ENCODE measurements around the gene ADCY2.

ADCY2 gene

GRCh38 chr5:7823594-7823993, 427.7 kb downstream of the ADCY2 start:
- no peaks in the 10 kb centered on the region for H3K27me3 ChIP-seq (ENCODE audit: insufficient read depth, insufficient read length)

GRCh38 chr5:7824995-7825394, 429.1 kb downstream of the ADCY2 start:
- Histone ChIP-seq H3K27me3 (ENCODE audit: insufficient read depth, insufficient read length) (no peaks in the 10 kb centered on the region), H3K4me3 (ENCODE audit: insufficient read length, low read depth) (no peak overlapping the region), H3K36me3 (ENCODE audit: insufficient read depth, insufficient read length, low read length) (peaks cover 12% of the 10 kb centered on the region), H3K4me1 (ENCODE audit: insufficient read depth, insufficient read length) (no peaks in the 10 kb centered on the region), H3K9me3 (ENCODE audit: insufficient read depth, low read length) (no peaks in the 10 kb centered on the region), H3K9ac (ENCODE audit: insufficient read length, low read depth) (no peak overlapping the region)
- TF ChIP-seq SUZ12 (IDR thresholded peaks at IDR 0.05; ENCODE audit: extremely low read depth, insufficient read depth, insufficient read length) (no peak), ZNF274 (IDR thresholded peaks at IDR 0.05; ENCODE audit: low read depth, low read length) (no peak), YY1 (IDR thresholded peaks at IDR 0.05; ENCODE audit: insufficient read depth, insufficient read length) (no peak)
- no peak for DNase-seq (ENCODE audit: low read depth, low spot score)

More at GRCh38 chr5:7823594-7823993, 427.7 kb downstream of the ADCY2 start:
- H3K36me3 ChIP-seq (ENCODE audit: insufficient read depth, insufficient read length, low read length): peaks cover 12% of the 10 kb centered on the region
- DNase-seq (ENCODE audit: low read depth, low spot score): no peak
- no peak overlapping the region for H3K4me3 ChIP-seq (ENCODE audit: insufficient read length, low read depth)
- no peaks in the 10 kb centered on the region for H3K9me3 ChIP-seq (ENCODE audit: insufficient read depth, low read length)
- TF ChIP-seq ZNF274 (IDR thresholded peaks at IDR 0.05; ENCODE audit: low read depth, low read length) (no peak), YY1 (IDR thresholded peaks at IDR 0.05; ENCODE audit: insufficient read depth, insufficient read length) (no peak), SUZ12 (IDR thresholded peaks at IDR 0.05; ENCODE audit: extremely low read depth, insufficient read depth, insufficient read length) (no peak)
- no peaks in the 10 kb centered on the region for H3K4me1 ChIP-seq (ENCODE audit: insufficient read depth, insufficient read length)
- no peak overlapping the region for H3K9ac ChIP-seq (ENCODE audit: insufficient read length, low read depth)

- H3K27me3 ChIP-seq (ENCODE audit: insufficient read depth, insufficient read length): no peaks in the 10 kb centered on the region
- H3K9me3 ChIP-seq (ENCODE audit: insufficient read depth, low read length): no peaks in the 10 kb centered on the region
- TF ChIP-seq YY1 (IDR thresholded peaks at IDR 0.05; ENCODE audit: insufficient read depth, insufficient read length) (no peak), ZNF274 (IDR thresholded peaks at IDR 0.05; ENCODE audit: low read depth, low read length) (no peak), SUZ12 (IDR thresholded peaks at IDR 0.05; ENCODE audit: extremely low read depth, insufficient read depth, insufficient read length) (no peak)
Measured at GRCh38 chr5:7825630-7826029, 429.7 kb downstream of the ADCY2 start.

GRCh38 chr5:7827610-7828009, 431.7 kb downstream of the ADCY2 start:
- TF ChIP-seq ZNF274 (IDR thresholded peaks at IDR 0.05; ENCODE audit: low read depth, low read length) (no peak), YY1 (IDR thresholded peaks at IDR 0.05; ENCODE audit: insufficient read depth, insufficient read length) (no peak), SUZ12 (IDR thresholded peaks at IDR 0.05; ENCODE audit: extremely low read depth, insufficient read depth, insufficient read length) (no peak)
- Histone ChIP-seq H3K4me3 (ENCODE audit: insufficient read length, low read depth) (no peak overlapping the region), H3K9ac (ENCODE audit: insufficient read length, low read depth) (no peak overlapping the region), H3K27me3 (ENCODE audit: insufficient read depth, insufficient read length) (no peaks in the 10 kb centered on the region), H3K9me3 (ENCODE audit: insufficient read depth, low read length) (no peaks in the 10 kb centered on the region), H3K4me1 (ENCODE audit: insufficient read depth, insufficient read length) (no peaks in the 10 kb centered on the region), H3K36me3 (ENCODE audit: insufficient read depth, insufficient read length, low read length) (peaks cover 6% of the 10 kb centered on the region)
- DNase-seq (ENCODE audit: low read depth, low spot score): no peak

More at GRCh38 chr5:7825630-7826029, 429.7 kb downstream of the ADCY2 start:
- H3K4me1 ChIP-seq (ENCODE audit: insufficient read depth, insufficient read length): no peaks in the 10 kb centered on the region
- peaks cover 12% of the 10 kb centered on the region for H3K36me3 ChIP-seq (ENCODE audit: insufficient read depth, insufficient read length, low read length)
- DNase-seq (ENCODE audit: low read depth, low spot score): no peak
- H3K9ac ChIP-seq (ENCODE audit: insufficient read length, low read depth): no peak overlapping the region
- H3K4me3 ChIP-seq (ENCODE audit: insufficient read length, low read depth): no peak overlapping the region

- Histone ChIP-seq H3K4me1 (ENCODE audit: insufficient read depth, insufficient read length) (no peaks in the 10 kb centered on the region), H3K4me3 (ENCODE audit: insufficient read length, low read depth) (no peak overlapping the region), H3K9ac (ENCODE audit: insufficient read length, low read depth) (no peak overlapping the region), H3K9me3 (ENCODE audit: insufficient read depth, low read length) (no peaks in the 10 kb centered on the region), H3K27me3 (ENCODE audit: insufficient read depth, insufficient read length) (no peaks in the 10 kb centered on the region), H3K36me3 (ENCODE audit: insufficient read depth, insufficient read length, low read length) (peaks cover 6% of the 10 kb centered on the region)
- no peak for DNase-seq (ENCODE audit: low read depth, low spot score)
- TF ChIP-seq ZNF274 (IDR thresholded peaks at IDR 0.05; ENCODE audit: low read depth, low read length): no peak
- TF ChIP-seq YY1 (IDR thresholded peaks at IDR 0.05; ENCODE audit: insufficient read depth, insufficient read length): no peak
- TF ChIP-seq SUZ12 (IDR thresholded peaks at IDR 0.05; ENCODE audit: extremely low read depth, insufficient read depth, insufficient read length): no peak
Measured at GRCh38 chr5:7828269-7828668, 432.3 kb downstream of the ADCY2 start.

GRCh38 chr5:7834982-7835381, 439.0 kb downstream of the ADCY2 start:
- no peaks in the 10 kb centered on the region for H3K36me3 ChIP-seq (ENCODE audit: insufficient read depth, insufficient read length, low read length)
- H3K9me3 ChIP-seq (ENCODE audit: insufficient read depth, low read length): no peaks in the 10 kb centered on the region
- no peaks in the 10 kb centered on the region for H3K4me1 ChIP-seq (ENCODE audit: insufficient read depth, insufficient read length)
- DNase-seq (ENCODE audit: low read depth, low spot score): no peak
- TF ChIP-seq YY1 (IDR thresholded peaks at IDR 0.05; ENCODE audit: insufficient read depth, insufficient read length) (no peak), SUZ12 (IDR thresholded peaks at IDR 0.05; ENCODE audit: extremely low read depth, insufficient read depth, insufficient read length) (no peak)
- H3K27me3 ChIP-seq (ENCODE audit: insufficient read depth, insufficient read length): no peaks in the 10 kb centered on the region
- H3K4me3 ChIP-seq (ENCODE audit: insufficient read length, low read depth): no peak overlapping the region
- H3K9ac ChIP-seq (ENCODE audit: insufficient read length, low read depth): no peak overlapping the region

GRCh38 chr5:7837403-7837802, 441.5 kb downstream of the ADCY2 start:
- TF ChIP-seq YY1 (IDR thresholded peaks at IDR 0.05; ENCODE audit: insufficient read depth, insufficient read length) (no peak), ZNF274 (IDR thresholded peaks at IDR 0.05; ENCODE audit: low read depth, low read length) (no peak), SUZ12 (IDR thresholded peaks at IDR 0.05; ENCODE audit: extremely low read depth, insufficient read depth, insufficient read length) (no peak)
- DNase-seq (ENCODE audit: low read depth, low spot score): no peak
- Histone ChIP-seq H3K4me1 (ENCODE audit: insufficient read depth, insufficient read length) (no peaks in the 10 kb centered on the region), H3K36me3 (ENCODE audit: insufficient read depth, insufficient read length, low read length) (no peaks in the 10 kb centered on the region), H3K9ac (ENCODE audit: insufficient read length, low read depth) (no peak overlapping the region), H3K4me3 (ENCODE audit: insufficient read length, low read depth) (no peak overlapping the region), H3K9me3 (ENCODE audit: insufficient read depth, low read length) (no peaks in the 10 kb centered on the region), H3K27me3 (ENCODE audit: insufficient read depth, insufficient read length) (no peaks in the 10 kb centered on the region)
